ENCODE results near the gene NUP214.

NUP214 gene

GRCh38 chr9:131119600-131119999 is 5.8 kb upstream of the NUP214 start:
- H3K36me3 ChIP-seq (ENCODE audit: control insufficient read depth, insufficient read depth, low read length) = peaks cover 60% of the 10 kb centered on the region
- H3K27ac ChIP-seq (ENCODE audit: low read depth, low read length) = no peak overlapping the region
- no peaks in the 10 kb centered on the region for H3K4me1 ChIP-seq (ENCODE audit: control insufficient read depth, insufficient read depth, low read length)
- H3K27me3 ChIP-seq (ENCODE audit: control insufficient read depth, insufficient read depth, low read length) = no peaks in the 10 kb centered on the region
- H3K9me3 ChIP-seq (ENCODE audit: control insufficient read depth, insufficient read depth, low read length) = no peaks in the 10 kb centered on the region
- no peak overlapping the region for H3K9ac ChIP-seq (ENCODE audit: low read depth, low read length)
- no peak overlapping the region for H3K4me3 ChIP-seq (ENCODE audit: low read depth, low read length)

GRCh38 chr9:131120620-131121228 is 4.7 kb upstream of the NUP214 start:
- no peaks in the 10 kb centered on the region for H3K9me3 ChIP-seq (ENCODE audit: control insufficient read depth, insufficient read depth, low read length)
- H3K27me3 ChIP-seq (ENCODE audit: control insufficient read depth, insufficient read depth, low read length) = no peaks in the 10 kb centered on the region
- no peak overlapping the region for H3K27ac ChIP-seq (ENCODE audit: low read depth, low read length)
- peaks cover 54% of the 10 kb centered on the region for H3K36me3 ChIP-seq (ENCODE audit: control insufficient read depth, insufficient read depth, low read length)
- no peaks in the 10 kb centered on the region for H3K4me1 ChIP-seq (ENCODE audit: control insufficient read depth, insufficient read depth, low read length)
- H3K9ac ChIP-seq (ENCODE audit: low read depth, low read length) = no peak overlapping the region
- H3K4me3 ChIP-seq (ENCODE audit: low read depth, low read length) = no peak overlapping the region

DNA sequence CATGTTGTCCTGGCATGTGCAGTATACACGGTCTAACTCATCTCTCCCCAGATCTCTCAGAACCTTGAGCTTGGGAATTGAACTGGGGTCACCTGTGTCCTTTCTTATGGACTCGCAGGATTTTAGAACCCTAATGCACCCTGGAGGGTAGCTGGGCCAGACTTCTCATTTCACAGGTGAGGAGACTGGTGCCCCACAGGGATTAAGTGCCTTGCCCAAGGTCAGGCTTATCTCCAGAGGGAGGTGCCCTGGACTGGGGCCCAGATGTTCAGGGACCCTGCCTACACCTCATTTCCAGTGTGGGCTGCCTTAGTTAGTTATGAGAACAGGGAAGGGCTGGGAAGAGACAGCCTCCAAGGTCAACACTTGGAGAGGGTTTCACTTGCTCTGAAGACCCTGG is 4.0 kb upstream of the NUP214 start:
- no peak overlapping the region for H3K4me3 ChIP-seq (ENCODE audit: low read depth, low read length)
- H3K9ac ChIP-seq (ENCODE audit: low read depth, low read length) = no peak overlapping the region
- H3K27ac ChIP-seq (ENCODE audit: low read depth, low read length) = no peak overlapping the region
- H3K36me3 ChIP-seq (ENCODE audit: control insufficient read depth, insufficient read depth, low read length) = peaks cover 54% of the 10 kb centered on the region
- no peaks in the 10 kb centered on the region for H3K9me3 ChIP-seq (ENCODE audit: control insufficient read depth, insufficient read depth, low read length)
- H3K4me1 ChIP-seq (ENCODE audit: control insufficient read depth, insufficient read depth, low read length) = no peaks in the 10 kb centered on the region
- H3K27me3 ChIP-seq (ENCODE audit: control insufficient read depth, insufficient read depth, low read length) = no peaks in the 10 kb centered on the region

DNA sequence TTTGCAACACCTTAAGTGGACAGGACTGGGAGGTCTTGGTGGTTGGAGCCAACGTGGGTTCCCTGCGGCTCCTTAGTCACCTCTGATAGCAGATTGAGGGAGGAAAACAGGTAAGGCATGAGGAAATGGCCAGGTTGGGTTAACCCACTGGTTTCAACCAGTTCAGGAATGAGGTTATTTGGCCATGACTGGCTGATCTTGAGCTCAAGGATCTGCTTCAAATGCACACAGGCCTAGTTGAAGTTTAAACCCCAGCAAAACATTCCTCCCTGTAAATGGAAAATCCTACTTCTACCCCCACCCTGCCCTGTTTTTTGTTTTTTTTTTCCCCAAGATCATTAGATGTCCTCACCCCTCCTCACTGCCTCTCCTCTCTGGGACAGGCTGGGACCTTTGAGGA is 3.2 kb upstream of the NUP214 start:
- Histone ChIP-seq H3K4me3 (ENCODE audit: low read depth, low read length) (no peak overlapping the region), H3K9me3 (ENCODE audit: control insufficient read depth, insufficient read depth, low read length) (no peaks in the 10 kb centered on the region), H3K27ac (ENCODE audit: low read depth, low read length) (no peak overlapping the region), H3K27me3 (ENCODE audit: control insufficient read depth, insufficient read depth, low read length) (no peaks in the 10 kb centered on the region), H3K36me3 (ENCODE audit: control insufficient read depth, insufficient read depth, low read length) (peaks cover 47% of the 10 kb centered on the region), H3K9ac (ENCODE audit: low read depth, low read length) (no peak overlapping the region), H3K4me1 (ENCODE audit: control insufficient read depth, insufficient read depth, low read length) (no peaks in the 10 kb centered on the region)

- no peaks in the 10 kb centered on the region for H3K4me1 ChIP-seq (ENCODE audit: control insufficient read depth, insufficient read depth, low read length)
- peak overlapping the region; percentile 83 for H3K9ac ChIP-seq (ENCODE audit: low read depth, low read length)
- no peaks in the 10 kb centered on the region for H3K9me3 ChIP-seq (ENCODE audit: control insufficient read depth, insufficient read depth, low read length)
- H3K27me3 ChIP-seq (ENCODE audit: control insufficient read depth, insufficient read depth, low read length) = no peaks in the 10 kb centered on the region
- peak overlapping the region; percentile 92 for H3K27ac ChIP-seq (ENCODE audit: low read depth, low read length)
- peak overlapping the region; percentile 93 for H3K4me3 ChIP-seq (ENCODE audit: low read depth, low read length)
- H3K36me3 ChIP-seq (ENCODE audit: control insufficient read depth, insufficient read depth, low read length) = peaks cover 48% of the 10 kb centered on the region
Observed at GRCh38 chr9:131125038-131125287, 423 bp upstream of the NUP214 start.

- Histone ChIP-seq H3K9me3 (ENCODE audit: control insufficient read depth, insufficient read depth, low read length) (no peaks in the 10 kb centered on the region), H3K27ac (ENCODE audit: low read depth, low read length) (peak overlapping the region; percentile 71), H3K4me3 (ENCODE audit: low read depth, low read length) (peak overlapping the region; percentile 93), H3K9ac (ENCODE audit: low read depth, low read length) (peak overlapping the region; percentile 83), H3K4me1 (ENCODE audit: control insufficient read depth, insufficient read depth, low read length) (no peaks in the 10 kb centered on the region), H3K36me3 (ENCODE audit: control insufficient read depth, insufficient read depth, low read length) (peaks cover 47% of the 10 kb centered on the region), H3K27me3 (ENCODE audit: control insufficient read depth, insufficient read depth, low read length) (no peaks in the 10 kb centered on the region)
Observed at GRCh38 chr9:131126059-131126426, 657 bp downstream of the NUP214 start.

- peaks cover 68% of the 10 kb centered on the region for H3K36me3 ChIP-seq (ENCODE audit: control insufficient read depth, insufficient read depth, low read length)
- no peak overlapping the region for H3K9ac ChIP-seq (ENCODE audit: low read depth, low read length)
- no peaks in the 10 kb centered on the region for H3K9me3 ChIP-seq (ENCODE audit: control insufficient read depth, insufficient read depth, low read length)
- no peak overlapping the region for H3K4me3 ChIP-seq (ENCODE audit: low read depth, low read length)
- no peaks in the 10 kb centered on the region for H3K27me3 ChIP-seq (ENCODE audit: control insufficient read depth, insufficient read depth, low read length)
- no peaks in the 10 kb centered on the region for H3K4me1 ChIP-seq (ENCODE audit: control insufficient read depth, insufficient read depth, low read length)
- H3K27ac ChIP-seq (ENCODE audit: low read depth, low read length) = no peak overlapping the region
Observed at GRCh38 chr9:131129183-131129582, 3.8 kb downstream of the NUP214 start.

GRCh38 chr9:131138676-131139075 is 13.3 kb downstream of the NUP214 start:
- H3K9ac ChIP-seq (ENCODE audit: low read depth, low read length) = no peak overlapping the region
- H3K4me3 ChIP-seq (ENCODE audit: low read depth, low read length) = no peak overlapping the region
- no peak overlapping the region for H3K27ac ChIP-seq (ENCODE audit: low read depth, low read length)
- H3K4me1 ChIP-seq (ENCODE audit: control insufficient read depth, insufficient read depth, low read length) = no peaks in the 10 kb centered on the region
- peaks cover 95% of the 10 kb centered on the region for H3K36me3 ChIP-seq (ENCODE audit: control insufficient read depth, insufficient read depth, low read length)
- no peaks in the 10 kb centered on the region for H3K9me3 ChIP-seq (ENCODE audit: control insufficient read depth, insufficient read depth, low read length)
- H3K27me3 ChIP-seq (ENCODE audit: control insufficient read depth, insufficient read depth, low read length) = no peaks in the 10 kb centered on the region

DNA sequence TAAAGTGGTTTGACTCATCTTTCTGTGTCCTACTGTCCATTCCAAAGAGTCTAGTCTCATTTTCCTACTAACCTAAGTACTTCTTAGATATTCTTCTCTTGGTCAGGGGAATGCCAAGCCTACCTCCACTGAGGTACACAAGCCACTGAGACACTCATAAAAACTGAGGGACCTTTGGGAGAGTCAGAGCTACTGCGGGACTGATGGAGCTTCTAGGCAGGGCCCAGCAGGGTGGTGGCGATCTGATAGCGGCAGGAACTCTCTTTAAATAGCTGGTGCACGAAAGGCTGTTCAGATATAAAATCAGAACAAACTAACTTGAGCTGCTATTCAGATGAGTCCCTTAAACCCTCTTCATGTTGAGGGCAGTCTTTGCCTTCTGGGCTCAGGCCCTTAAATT is 14.7 kb downstream of the NUP214 start:
- no peaks in the 10 kb centered on the region for H3K9me3 ChIP-seq (ENCODE audit: control insufficient read depth, insufficient read depth, low read length)
- no peaks in the 10 kb centered on the region for H3K4me1 ChIP-seq (ENCODE audit: control insufficient read depth, insufficient read depth, low read length)
- H3K9ac ChIP-seq (ENCODE audit: low read depth, low read length) = no peak overlapping the region
- no peaks in the 10 kb centered on the region for H3K27me3 ChIP-seq (ENCODE audit: control insufficient read depth, insufficient read depth, low read length)
- H3K27ac ChIP-seq (ENCODE audit: low read depth, low read length) = no peak overlapping the region
- no peak overlapping the region for H3K4me3 ChIP-seq (ENCODE audit: low read depth, low read length)
- H3K36me3 ChIP-seq (ENCODE audit: control insufficient read depth, insufficient read depth, low read length) = peaks cover 95% of the 10 kb centered on the region

GRCh38 chr9:131140550-131140949 is 15.2 kb downstream of the NUP214 start:
- H3K4me3 ChIP-seq (ENCODE audit: low read depth, low read length) = no peak overlapping the region
- H3K4me1 ChIP-seq (ENCODE audit: control insufficient read depth, insufficient read depth, low read length) = no peaks in the 10 kb centered on the region
- H3K9me3 ChIP-seq (ENCODE audit: control insufficient read depth, insufficient read depth, low read length) = no peaks in the 10 kb centered on the region
- no peak overlapping the region for H3K9ac ChIP-seq (ENCODE audit: low read depth, low read length)
- H3K27me3 ChIP-seq (ENCODE audit: control insufficient read depth, insufficient read depth, low read length) = no peaks in the 10 kb centered on the region
- peaks cover 95% of the 10 kb centered on the region for H3K36me3 ChIP-seq (ENCODE audit: control insufficient read depth, insufficient read depth, low read length)
- H3K27ac ChIP-seq (ENCODE audit: low read depth, low read length) = no peak overlapping the region

- Histone ChIP-seq H3K4me1 (ENCODE audit: control insufficient read depth, insufficient read depth, low read length) (no peaks in the 10 kb centered on the region), H3K9ac (ENCODE audit: low read depth, low read length) (no peak overlapping the region)
Observed at GRCh38 chr9:131142160-131142559, 16.8 kb downstream of the NUP214 start.

GRCh38 chr9:131144201-131144600 is 18.8 kb downstream of the NUP214 start:
- Histone ChIP-seq H3K36me3 (ENCODE audit: control insufficient read depth, insufficient read depth, low read length) (peaks cover 99% of the 10 kb centered on the region), H3K4me3 (ENCODE audit: low read depth, low read length) (no peak overlapping the region), H3K4me1 (ENCODE audit: control insufficient read depth, insufficient read depth, low read length) (no peaks in the 10 kb centered on the region), H3K9ac (ENCODE audit: low read depth, low read length) (no peak overlapping the region), H3K27ac (ENCODE audit: low read depth, low read length) (peak overlapping the region; percentile 74), H3K9me3 (ENCODE audit: control insufficient read depth, insufficient read depth, low read length) (no peaks in the 10 kb centered on the region), H3K27me3 (ENCODE audit: control insufficient read depth, insufficient read depth, low read length) (no peaks in the 10 kb centered on the region)

More at GRCh38 chr9:131142160-131142559, 16.8 kb downstream of the NUP214 start:
- Histone ChIP-seq H3K9me3 (ENCODE audit: control insufficient read depth, insufficient read depth, low read length) (no peaks in the 10 kb centered on the region), H3K4me3 (ENCODE audit: low read depth, low read length) (no peak overlapping the region), H3K27me3 (ENCODE audit: control insufficient read depth, insufficient read depth, low read length) (no peaks in the 10 kb centered on the region), H3K36me3 (ENCODE audit: control insufficient read depth, insufficient read depth, low read length) (peaks cover 94% of the 10 kb centered on the region), H3K27ac (ENCODE audit: low read depth, low read length) (no peak overlapping the region)

All from HUES48 (cell line).